Muscle layer of duodenum (tissue), 2 donors: ENCODE data around the gene SMIM15.

Source experiments
- H3K27ac ChIP-seq: one replicate; pipeline ENCODE4 v1.7.0; 2013; ENCODE audit warnings: mild to moderate bottlenecking, low read length
- H3K27me3 ChIP-seq: one replicate; pipeline ENCODE4 v1.7.0; 2013; ENCODE audit warnings: low read depth, mild to moderate bottlenecking, control low read depth, low read length
- H3K36me3 ChIP-seq, 2 donors: one replicate each; pipeline ENCODE4 v1.7.0; 2013; ENCODE audit warnings: low read length in 2 of 2, control low read depth in 1 of 2, mild to moderate bottlenecking in 1 of 2; ENCODE audit not compliant: insufficient read depth in 2 of 2, control insufficient read depth in 1 of 2
- H3K4me1 ChIP-seq, 2 donors: one replicate each; pipeline ENCODE4 v1.7.0; 2013; ENCODE audit warnings: low read length in 2 of 2, mild to moderate bottlenecking in 2 of 2, control low read depth in 1 of 2, moderate library complexity in 1 of 2; ENCODE audit not compliant: insufficient read depth in 2 of 2, control insufficient read depth in 1 of 2
- H3K4me3 ChIP-seq, 2 donors: one replicate each; pipeline ENCODE4 v1.7.0; 2013; ENCODE audit warnings: low read length in 2 of 2, low read depth in 1 of 2, mild to moderate bottlenecking in 1 of 2
- H3K9me3 ChIP-seq, 2 donors: one replicate each; pipeline ENCODE4 v1.7.0; 2013; ENCODE audit warnings: low read length in 2 of 2, control low read depth in 1 of 2, mild to moderate bottlenecking in 1 of 2; ENCODE audit not compliant: control insufficient read depth in 1 of 2
- donor health status: healthy.

Gene SMIM15

DNA sequence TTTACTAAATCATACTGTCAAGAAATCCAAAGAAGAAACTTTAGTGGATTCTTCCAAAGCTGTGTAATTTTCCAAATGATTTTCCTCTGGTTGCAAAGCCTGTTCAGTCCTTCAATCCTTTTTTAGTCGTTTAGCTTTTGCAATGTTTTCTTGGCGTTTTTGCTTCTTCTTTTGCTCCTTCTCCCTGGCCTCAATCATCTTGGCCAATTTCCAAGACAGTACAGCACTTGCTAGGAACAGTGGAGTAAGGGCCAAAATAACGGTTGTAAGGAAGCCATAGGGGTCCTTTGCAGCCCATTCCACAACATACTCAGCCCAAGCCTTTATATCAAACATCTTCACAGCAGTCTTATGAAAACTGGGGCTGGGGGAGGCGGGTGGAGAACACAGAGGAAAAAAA lies 2.4 kb downstream of the SMIM15 start:
- Histone ChIP-seq H3K27me3 (no peaks in the 10 kb centered on the region), H3K27ac (no peak overlapping the region), H3K4me1 (peaks cover 6 to 24% of the 10 kb centered on the region in 2 donors), H3K4me3 (no peak overlapping the region), H3K9me3 (no peaks in the 10 kb centered on the region), H3K36me3 (peaks cover 0 to 14% of the 10 kb centered on the region in 2 donors)

DNA sequence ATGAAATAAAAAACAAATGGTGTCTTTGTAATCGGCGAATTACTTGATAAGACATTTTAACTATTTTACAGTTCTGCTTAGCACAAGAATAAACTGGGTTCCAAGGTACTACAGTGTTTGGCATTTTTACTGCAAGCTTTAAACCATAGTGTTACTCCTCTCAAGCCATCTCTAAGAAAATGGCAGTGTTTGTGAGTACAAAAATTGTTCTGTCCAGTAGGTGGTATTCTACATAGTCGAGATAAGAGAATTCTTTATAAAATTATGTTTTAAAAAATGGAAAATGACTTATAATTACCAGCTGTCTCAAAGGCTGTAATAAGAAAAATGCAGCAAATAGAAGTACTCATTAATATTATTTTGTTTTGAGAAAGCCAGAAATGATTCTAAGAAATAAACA lies 3.2 kb downstream of the SMIM15 start:
- no peaks in the 10 kb centered on the region for H3K27me3 ChIP-seq
- H3K4me3 ChIP-seq: no peak overlapping the region
- H3K4me1 ChIP-seq: peaks cover 6 to 24% of the 10 kb centered on the region in 2 donors
- H3K27ac ChIP-seq: no peak overlapping the region
- H3K36me3 ChIP-seq: peaks cover 0 to 14% of the 10 kb centered on the region in 2 donors
- peaks cover 0 to 2% of the 10 kb centered on the region in 2 donors for H3K9me3 ChIP-seq

DNA sequence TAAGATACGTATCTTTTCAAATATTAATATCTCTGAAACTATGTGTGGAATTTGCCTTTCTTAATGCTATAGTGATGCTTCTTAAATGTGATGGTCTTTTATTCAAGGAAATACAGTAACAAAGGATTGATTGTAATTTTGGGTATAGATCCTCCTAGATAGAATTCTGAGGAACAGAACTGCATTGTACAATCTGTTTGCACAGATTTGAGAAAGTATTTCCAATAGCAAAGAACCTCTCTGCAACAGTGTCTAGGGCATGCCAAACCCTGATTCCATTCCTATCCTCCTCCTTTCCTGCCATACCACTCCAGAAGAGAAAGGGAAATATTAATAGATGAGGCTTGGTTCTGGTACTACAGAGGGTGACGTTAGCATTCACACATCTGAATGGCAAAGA lies 10.4 kb downstream of the SMIM15 start:
- Histone ChIP-seq H3K4me3 (no peak overlapping the region), H3K36me3 (no peaks in the 10 kb centered on the region), H3K27ac (no peak overlapping the region), H3K9me3 (peaks cover 0 to 2% of the 10 kb centered on the region in 2 donors), H3K4me1 (no peaks in the 10 kb centered on the region), H3K27me3 (no peaks in the 10 kb centered on the region)

- Histone ChIP-seq H3K4me1 (no peaks in the 10 kb centered on the region), H3K27me3 (no peaks in the 10 kb centered on the region), H3K9me3 (no peaks in the 10 kb centered on the region), H3K27ac (no peak overlapping the region), H3K36me3 (no peaks in the 10 kb centered on the region), H3K4me3 (no peak overlapping the region)
Measured at GRCh38 chr5:61148515-61148914, 13.8 kb downstream of the SMIM15 start.

DNA sequence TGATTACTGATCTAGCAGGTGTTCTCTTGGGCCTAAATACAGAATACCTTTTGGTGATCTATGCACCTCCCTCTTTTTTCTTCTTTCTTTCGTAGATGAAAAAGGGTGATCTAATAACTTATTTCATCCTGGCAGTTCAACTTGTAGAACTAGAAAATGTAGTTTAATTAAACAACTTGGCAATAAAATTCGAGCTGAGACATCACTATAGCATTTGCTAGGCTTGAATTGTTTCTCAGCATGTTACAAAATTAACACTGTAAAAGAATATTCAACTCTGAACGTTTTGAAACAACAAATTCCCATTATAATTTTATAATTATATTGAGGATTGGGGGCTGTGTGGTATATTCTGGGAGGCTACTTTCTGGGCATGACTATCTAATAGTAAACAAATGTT lies 19.5 kb downstream of the SMIM15 start:
- no peaks in the 10 kb centered on the region for H3K9me3 ChIP-seq
- no peak overlapping the region for H3K27ac ChIP-seq
- no peak overlapping the region for H3K4me3 ChIP-seq
- no peaks in the 10 kb centered on the region for H3K36me3 ChIP-seq
- no peaks in the 10 kb centered on the region for H3K27me3 ChIP-seq
- H3K4me1 ChIP-seq: no peaks in the 10 kb centered on the region

GRCh38 chr5:61142391-61142790 lies 19.9 kb downstream of the SMIM15 start:
- no peaks in the 10 kb centered on the region for H3K4me1 ChIP-seq
- H3K27me3 ChIP-seq: no peaks in the 10 kb centered on the region
- H3K9me3 ChIP-seq: no peaks in the 10 kb centered on the region
- H3K4me3 ChIP-seq: no peak overlapping the region
- no peak overlapping the region for H3K27ac ChIP-seq
- no peaks in the 10 kb centered on the region for H3K36me3 ChIP-seq

GRCh38 chr5:61141801-61142200 lies 20.5 kb downstream of the SMIM15 start:
- Histone ChIP-seq H3K9me3 (no peaks in the 10 kb centered on the region), H3K27me3 (no peaks in the 10 kb centered on the region), H3K27ac (no peak overlapping the region), H3K4me3 (no peak overlapping the region), H3K36me3 (no peaks in the 10 kb centered on the region), H3K4me1 (no peaks in the 10 kb centered on the region)

DNA sequence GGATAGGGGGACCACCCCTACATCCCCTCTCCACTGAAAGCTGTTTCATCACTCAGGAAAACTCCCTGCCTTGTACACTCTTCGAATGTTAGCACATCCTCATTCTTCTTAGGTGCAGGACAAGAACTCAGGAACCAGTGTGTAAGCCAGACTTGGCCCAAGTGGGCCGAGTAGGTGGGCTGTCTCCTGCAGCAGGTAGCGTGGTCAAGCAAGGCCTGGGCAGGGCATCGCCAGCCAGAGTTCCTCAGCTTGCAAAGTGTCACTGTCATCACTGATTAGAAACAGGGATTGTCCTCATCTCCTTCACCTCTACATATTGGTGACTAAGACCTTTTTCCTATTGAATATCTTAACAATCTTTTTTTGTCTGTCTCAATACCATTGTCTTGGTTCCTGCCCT lies 22.3 kb downstream of the SMIM15 start:
- Histone ChIP-seq H3K4me1 (no peaks in the 10 kb centered on the region), H3K4me3 (no peak overlapping the region), H3K9me3 (no peaks in the 10 kb centered on the region), H3K27ac (no peak overlapping the region), H3K27me3 (no peaks in the 10 kb centered on the region), H3K36me3 (no peaks in the 10 kb centered on the region)

- H3K27ac ChIP-seq: no peak overlapping the region
- H3K9me3 ChIP-seq: no peaks in the 10 kb centered on the region
- H3K27me3 ChIP-seq: no peaks in the 10 kb centered on the region
- H3K36me3 ChIP-seq: no peaks in the 10 kb centered on the region
- no peak overlapping the region for H3K4me3 ChIP-seq
- H3K4me1 ChIP-seq: no peaks in the 10 kb centered on the region
Measured at GRCh38 chr5:61139094-61139873, 23.0 kb downstream of the SMIM15 start.

GRCh38 chr5:61137835-61138234 lies 24.4 kb downstream of the SMIM15 start:
- Histone ChIP-seq H3K9me3 (no peaks in the 10 kb centered on the region), H3K27ac (no peak overlapping the region), H3K27me3 (no peaks in the 10 kb centered on the region), H3K4me1 (no peaks in the 10 kb centered on the region), H3K36me3 (no peaks in the 10 kb centered on the region), H3K4me3 (no peak overlapping the region)

DNA sequence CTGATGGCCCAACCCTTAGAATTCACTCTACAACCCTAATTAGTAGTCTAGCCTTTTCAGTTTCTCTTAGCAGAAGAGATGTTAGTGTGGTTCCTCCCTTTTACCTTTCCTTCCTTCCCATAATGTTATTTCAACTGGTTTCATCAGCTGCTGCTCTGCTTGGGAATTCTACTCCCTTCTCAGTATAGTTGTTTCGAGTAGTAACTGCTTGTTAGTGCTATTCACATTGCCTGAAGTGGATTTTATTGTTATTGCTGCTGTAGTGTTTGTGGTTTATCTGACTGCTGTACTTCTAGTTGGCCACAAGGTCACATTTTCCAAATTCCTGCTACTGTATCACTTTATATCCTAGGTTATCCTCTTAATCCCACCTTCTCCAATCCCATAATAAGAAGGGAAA lies 29.7 kb downstream of the SMIM15 start:
- no peak overlapping the region for H3K27ac ChIP-seq
- H3K27me3 ChIP-seq: no peaks in the 10 kb centered on the region
- H3K4me3 ChIP-seq: no peak overlapping the region
- no peaks in the 10 kb centered on the region for H3K9me3 ChIP-seq
- no peaks in the 10 kb centered on the region for H3K36me3 ChIP-seq
- no peaks in the 10 kb centered on the region for H3K4me1 ChIP-seq

- H3K27me3 ChIP-seq: no peaks in the 10 kb centered on the region
- no peaks in the 10 kb centered on the region for H3K4me1 ChIP-seq
- H3K36me3 ChIP-seq: no peaks in the 10 kb centered on the region
- H3K27ac ChIP-seq: no peak overlapping the region
- no peaks in the 10 kb centered on the region for H3K9me3 ChIP-seq
- H3K4me3 ChIP-seq: no peak overlapping the region
Measured at GRCh38 chr5:61130289-61130688, 32.0 kb downstream of the SMIM15 start.
